GM20000 (cell line): ENCODE measurements around the gene ADD2.

Source experiments
- DNase-seq: peaks from one replicate; pipeline ENCODE4 v3.0.0; 2012; ENCODE audit warnings: low spot score
- CTCF ChIP-seq: IDR thresholded peaks from 2 replicates; pipeline ENCODE4 v1.5.1; 2012; ENCODE audit warnings: mild to moderate bottlenecking, control low read depth; ENCODE audit errors: extremely low read depth, missing control alignments

The ADD2 gene

GRCh38 chr2:70712916-70713315 lies 55.1 kb downstream of the ADD2 start:
- DNase-seq = no peak
- no peak for TF ChIP-seq CTCF

- DNase-seq = no peak
- no peak for TF ChIP-seq CTCF
Observed at GRCh38 chr2:70711191-70711590, 56.8 kb downstream of the ADD2 start.

GRCh38 chr2:70710038-70710690 lies 57.8 kb downstream of the ADD2 start:
- no peak for TF ChIP-seq CTCF
- no peak for DNase-seq

- DNase-seq = no peak
- no peak for TF ChIP-seq CTCF
Observed at GRCh38 chr2:70709275-70710037, 58.5 kb downstream of the ADD2 start.

GRCh38 chr2:70708376-70709199 lies 59.4 kb downstream of the ADD2 start:
- no peak for DNase-seq
- TF ChIP-seq CTCF = no peak

- no peak for DNase-seq
Observed at GRCh38 chr2:70707706-70708105, 60.3 kb downstream of the ADD2 start.

More at GRCh38 chr2:70707706-70708105, 60.3 kb downstream of the ADD2 start:
- TF ChIP-seq CTCF = no peak
